SK-N-SH (cell line): ENCODE measurements around the gene EIF5A. TPM values are rescaled to one million over a fixed set of nuclear protein-coding genes. Genes with fewer than 3 reads are reported as not detected.
A peak's percentile ranks its signal among the peaks of the same experiment; 100 is the strongest.

Experiments
- CTCF ChIA-PET: fragments of 300-600, 350-600 bp; formaldehyde crosslinking; extraction: SDS; loops from one replicate; lab custom pipeline; 2021; lab: Yijun Ruan, JAX
- POLR2A ChIA-PET: fragments of 350-600 bp; sonication (Branson Sonifier 250); formaldehyde crosslinking; extraction: SDS; loops from one replicate; lab custom pipeline; 2020; ENCODE audit warnings: antibody characterized with exemption, inconsistent platforms; lab: Yijun Ruan, JAX
- DNase-seq: peaks from one replicate; pipeline ENCODE4 v3.0.0; 2012
- H2AFZ ChIP-seq: fragments of 200-600 bp; sonication (generic); 2 replicates; pipeline ENCODE4 v1.8.1; 2016; ENCODE audit warnings: antibody characterized with exemption, mild to moderate bottlenecking, low read depth
- H3F3A ChIP-seq: fragments of 200-600 bp; sonication (generic); replicated peaks from 2 replicates; pipeline ENCODE3; 2016; ENCODE audit warnings: antibody characterized with exemption, mild to moderate bottlenecking; ENCODE audit not compliant: insufficient read depth
- H3K27ac ChIP-seq, 2 experiments: fragments of 200-500 bp in 1 of 2; fragments of 200-600 bp in 1 of 2; sonication (Bioruptor generic) in 1 of 2; sonication (generic), shearing (Covaris generic) in 1 of 2; 2 replicates each; pipeline versions ENCODE4 v1.5.1 to v1.6.1; 2014 to 2016; ENCODE audit warnings: low read depth in 2 of 2, inconsistent platforms in 1 of 2, low read length in 1 of 2, mild to moderate bottlenecking in 1 of 2, mixed read lengths in 1 of 2
- H3K27me3 ChIP-seq: fragments of 200-600 bp; sonication (generic), shearing (Covaris generic); 2 replicates; pipeline ENCODE4 v1.6.1; 2016; ENCODE audit warnings: mixed run types; ENCODE audit not compliant: insufficient read depth
- H3K36me3 ChIP-seq, 2 experiments: fragments of 200-500 bp in 1 of 2; fragments of 200-600 bp in 1 of 2; sonication (Bioruptor generic) in 1 of 2; sonication (generic) in 1 of 2; replicated peaks in 1 of 2; 2 replicates each; pipeline versions ENCODE3 to v1.5.1; 2014 to 2016; ENCODE audit warnings: low read length in 1 of 2, mild to moderate bottlenecking in 1 of 2; ENCODE audit not compliant: insufficient read depth in 2 of 2, control insufficient read depth in 1 of 2
- H3K4me1 ChIP-seq, 2 experiments: fragments of 200-500 bp in 1 of 2; fragments of 200-600 bp in 1 of 2; sonication (Bioruptor generic) in 1 of 2; sonication (generic), shearing (Covaris generic) in 1 of 2; 2 replicates each; pipeline versions ENCODE4 v1.5.1 to v1.6.1; 2014 to 2016; ENCODE audit warnings: low read depth in 1 of 2, low read length in 1 of 2, mixed run types in 1 of 2; ENCODE audit not compliant: insufficient read depth in 2 of 2, control insufficient read depth in 1 of 2
- H3K4me2 ChIP-seq: fragments of 200-600 bp; sonication (generic), shearing (Covaris generic); 2 replicates; pipeline ENCODE4 v1.6.1; 2017; ENCODE audit warnings: mixed run types
- H3K4me3 ChIP-seq, 2 experiments: fragments of 200-500 bp in 1 of 2; fragments of 200-600 bp in 1 of 2; sonication (Bioruptor generic) in 1 of 2; sonication (generic), shearing (Covaris generic) in 1 of 2; 2 replicates each; pipeline versions ENCODE4 v1.5.1 to v1.8.1; 2014 to 2016; ENCODE audit warnings: low read depth in 2 of 2, inconsistent platforms in 1 of 2, low read length in 1 of 2, mild to moderate bottlenecking in 1 of 2, mixed read lengths in 1 of 2, moderate library complexity in 1 of 2
- H3K79me2 ChIP-seq: fragments of 200-600 bp; sonication (generic); 2 replicates; pipeline ENCODE4 v1.8.1; 2017; ENCODE audit warnings: mild to moderate bottlenecking; ENCODE audit not compliant: insufficient read depth
- H3K9ac ChIP-seq: fragments of 200-600 bp; sonication (generic); 2 replicates; pipeline ENCODE4 v1.6.1; 2017; ENCODE audit warnings: mixed run types
- H3K9me2 ChIP-seq: fragments of 200-600 bp; sonication (generic); 2 replicates; pipeline ENCODE4 v1.6.1; 2017; ENCODE audit warnings: mixed run types
- H3K9me3 ChIP-seq: fragments of 200-600 bp; sonication (generic); 2 replicates; pipeline ENCODE4 v1.6.1; 2017; ENCODE audit warnings: mixed run types, mild to moderate bottlenecking, moderate library complexity
- H4K20me1 ChIP-seq: fragments of 200-600 bp; sonication (generic); 2 replicates; pipeline ENCODE4 v1.6.1; 2017; ENCODE audit warnings: mild to moderate bottlenecking, mixed run types; ENCODE audit not compliant: insufficient read depth
- ELF1 ChIP-seq: IDR thresholded peaks from 2 replicates; pipeline ENCODE4 v1.4.0; 2012
- EZH2phosphoT487 ChIP-seq: fragments of 200-600 bp; sonication (generic); IDR thresholded peaks from 2 replicates; pipeline ENCODE4 v1.6.1; 2017; ENCODE audit warnings: low read depth, mixed run types, mild to moderate bottlenecking, antibody characterized with exemption, moderate library complexity, borderline replicate concordance
- GABPA ChIP-seq: IDR thresholded peaks from 2 replicates; pipeline ENCODE4 v1.4.0; 2012; ENCODE audit warnings: low read depth, mild to moderate bottlenecking
- GATA2 ChIP-seq: sonication (generic); formaldehyde crosslinking; IDR thresholded peaks from 2 replicates; pipeline ENCODE4 v1.5.0; 2020; ENCODE audit warnings: mild to moderate bottlenecking, missing genetic modification reagents
- JUND ChIP-seq: IDR thresholded peaks from 2 replicates; pipeline ENCODE4 v1.4.0; 2012
- MXI1 ChIP-seq: IDR thresholded peaks from 2 replicates; pipeline ENCODE4 v1.6.1; 2012; ENCODE audit warnings: mild to moderate bottlenecking, low read depth, low read length, improper control_type of control experiment
- NRF1 ChIP-seq: IDR thresholded peaks from 2 replicates; pipeline ENCODE4 v1.6.1; 2012; ENCODE audit warnings: low read depth, mild to moderate bottlenecking, low read length
- POLR2AphosphoS5 ChIP-seq: IDR thresholded peaks from 2 replicates; pipeline ENCODE4 v1.6.1; 2012; ENCODE audit warnings: low read depth, low read length
- RAD21 ChIP-seq: IDR thresholded peaks from 2 replicates; pipeline ENCODE4 v1.6.1; 2012; ENCODE audit warnings: mild to moderate bottlenecking, low read length
- SMC3 ChIP-seq: IDR thresholded peaks from 2 replicates; pipeline ENCODE4 v1.6.1; 2012; ENCODE audit warnings: low read depth, low read length, improper control_type of control experiment
- WGBS: methylation state at CpG from one replicate; pipeline ENCODE4 v1.1.6; 2017; ENCODE audit warnings: low lambda C conversion rate; 5-methylcytosine and 5-hydroxymethylcytosine counted together
- polyA plus RNA-seq, 3 experiments: library from polyadenylated mRNA; depleted of rRNA; stranded (reverse); fragments of >200 nt; gene quantifications; 2 replicates each; pipeline ENCODE4 v1.2.3, GENCODE V29; 2012
- TF ChIP-seq, protein P1 (sequence below): IDR thresholded peaks from 2 replicates; pipeline ENCODE4; 2012
- TF ChIP-seq, protein P2 (sequence below): IDR thresholded peaks from 2 replicates; pipeline ENCODE4 v1.4.0; 2012; ENCODE audit warnings: low read depth
- TF ChIP-seq, protein P3 (sequence below): fragments of 200-600 bp; sonication (generic); IDR thresholded peaks from 2 replicates; pipeline ENCODE4 v1.6.1; 2017; ENCODE audit warnings: antibody characterized with exemption, mild to moderate bottlenecking, moderate library complexity

The EIF5A gene
- polyA plus RNA-seq, 1 of the 3 experiments (the other 2 are of a cell fraction): 971 TPM

DNA sequence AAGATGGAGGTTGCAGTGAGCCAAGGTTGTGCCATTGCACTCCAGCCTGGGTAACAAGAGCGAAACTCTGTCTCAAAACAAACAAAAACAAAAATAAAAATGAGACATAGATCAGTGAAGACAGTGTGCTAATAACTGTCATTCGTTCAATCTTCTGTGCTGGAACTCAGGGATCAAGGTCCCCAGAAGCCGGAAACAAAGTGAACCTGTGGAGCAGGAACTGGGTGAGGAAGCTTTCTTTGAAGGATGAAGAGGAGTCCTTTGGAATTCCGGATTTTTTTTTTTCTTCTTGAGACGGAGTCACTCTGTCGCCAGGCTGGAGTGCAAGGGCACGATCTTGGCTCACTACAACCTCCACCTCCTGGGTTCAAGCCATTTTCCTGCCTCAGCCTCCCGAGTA is 28.0 kb upstream of the EIF5A start:
- no peaks in the 10 kb centered on the region for H4K20me1 ChIP-seq
- H2AFZ ChIP-seq: no peak overlapping the region
- H3K9me2 ChIP-seq: no peaks in the 10 kb centered on the region
- H3K9ac ChIP-seq: no peak overlapping the region
- peaks cover 6 to 18% of the 10 kb centered on the region in 2 experiments; a peak in 2 of 4 replicates for H3K4me1 ChIP-seq
- no peaks in the 10 kb centered on the region for H3K27me3 ChIP-seq
- H3K79me2 ChIP-seq: no peaks in the 10 kb centered on the region
- POLR2A ChIA-PET: no interaction called here
- H3K4me3 ChIP-seq: no peak overlapping the region
- peaks cover 15% of the 10 kb centered on the region for H3F3A ChIP-seq
- no peak for DNase-seq
- H3K36me3 ChIP-seq: no peaks in the 10 kb centered on the region
- H3K9me3 ChIP-seq: no peaks in the 10 kb centered on the region
- no peak overlapping the region for H3K4me2 ChIP-seq
- H3K27ac ChIP-seq: no peak overlapping the region
- CTCF ChIA-PET: interaction anchor here (1.1 to 8.8 kb wide), 4 partner anchors 19 to 65 kb away, joined by 3 to 169 read pairs (median 4); no protein-coding TSS in a partner anchor
- 73% methylated on average over 8 of the region's 8 CpGs for WGBS
- TF ChIP-seq, protein P1, sequence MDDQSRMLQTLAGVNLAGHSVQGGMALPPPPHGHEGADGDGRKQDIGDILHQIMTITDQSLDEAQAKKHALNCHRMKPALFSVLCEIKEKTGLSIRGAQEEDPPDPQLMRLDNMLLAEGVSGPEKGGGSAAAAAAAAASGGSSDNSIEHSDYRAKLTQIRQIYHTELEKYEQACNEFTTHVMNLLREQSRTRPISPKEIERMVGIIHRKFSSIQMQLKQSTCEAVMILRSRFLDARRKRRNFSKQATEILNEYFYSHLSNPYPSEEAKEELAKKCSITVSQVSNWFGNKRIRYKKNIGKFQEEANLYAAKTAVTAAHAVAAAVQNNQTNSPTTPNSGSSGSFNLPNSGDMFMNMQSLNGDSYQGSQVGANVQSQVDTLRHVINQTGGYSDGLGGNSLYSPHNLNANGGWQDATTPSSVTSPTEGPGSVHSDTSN: no peak
- no peak for TF ChIP-seq EZH2phosphoT487
- no peak for TF ChIP-seq GABPA

DNA sequence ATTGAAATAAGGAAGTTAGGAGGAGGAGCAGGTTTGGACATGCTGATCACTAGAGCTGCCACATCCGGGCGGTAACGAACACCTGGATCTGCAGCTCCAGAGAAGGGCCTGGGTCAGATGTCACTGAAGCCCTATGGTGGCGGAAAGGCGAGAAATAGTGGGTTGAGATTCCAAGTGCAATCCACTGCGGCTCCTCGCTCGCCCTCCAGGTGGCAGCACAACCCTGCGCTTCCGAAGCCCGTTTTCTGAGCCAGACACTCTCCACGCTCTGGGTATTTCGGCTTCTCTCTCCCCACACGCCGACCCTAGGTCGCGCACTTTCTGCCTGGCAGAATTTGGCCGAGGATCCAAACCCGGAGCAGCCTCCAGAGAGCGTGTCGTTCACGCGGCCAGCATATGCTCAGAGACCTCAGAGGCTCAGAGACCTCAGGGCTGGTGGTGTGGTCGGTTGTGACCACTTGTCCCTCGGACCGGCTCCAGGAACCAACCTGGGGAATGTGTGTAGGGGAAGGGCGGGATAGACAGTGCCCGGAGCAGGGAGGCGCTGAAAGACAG is 26.8 kb upstream of the EIF5A start:
- peaks cover 6 to 18% of the 10 kb centered on the region in 2 experiments; a peak in 2 of 4 replicates for H3K4me1 ChIP-seq
- peak; percentile 84 for DNase-seq
- peak overlapping the region; percentile 95 for H3K4me2 ChIP-seq
- peak overlapping the region; percentile 44; the same call in 1 of the 2 replicates for H3K9ac ChIP-seq
- no peaks in the 10 kb centered on the region for H3K9me3 ChIP-seq
- H3K27ac ChIP-seq: peak overlapping the region in 1 of 2 experiments; percentile 52; a peak in 1 of 4 replicates
- no peaks in the 10 kb centered on the region for H3K36me3 ChIP-seq
- H4K20me1 ChIP-seq: no peaks in the 10 kb centered on the region
- CTCF ChIA-PET: interaction anchor here (0.6 to 8.8 kb wide), 18 partner anchors 9 to 103 kb away, joined by 3 to 169 read pairs (median 4); partner anchors contain the start of gene PHF23
- no peaks in the 10 kb centered on the region for H3K79me2 ChIP-seq
- H3F3A ChIP-seq: peaks cover 15% of the 10 kb centered on the region
- POLR2A ChIA-PET: interaction anchor here (1.2 kb wide), 1 partner anchor 16 kb away, joined by 5 read pairs; no protein-coding TSS in a partner anchor
- TF ChIP-seq, protein P2, sequence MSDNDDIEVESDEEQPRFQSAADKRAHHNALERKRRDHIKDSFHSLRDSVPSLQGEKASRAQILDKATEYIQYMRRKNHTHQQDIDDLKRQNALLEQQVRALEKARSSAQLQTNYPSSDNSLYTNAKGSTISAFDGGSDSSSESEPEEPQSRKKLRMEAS: peak; percentile 68; the same call in 1 of the 2 replicates
- peak; percentile 93 for TF ChIP-seq RAD21
- no peak for TF ChIP-seq GATA2 (CRISPR knock-in tag)
- peak; percentile 84 for TF ChIP-seq MXI1
- peak; percentile 91 for TF ChIP-seq SMC3
- no peak for TF ChIP-seq JUND
- TF ChIP-seq POLR2AphosphoS5: no peak
- TF ChIP-seq NRF1: 0 out of 2 replicates have a peak, but pooled peaks have one; percentile 27
- TF ChIP-seq ELF1: no peak
- TF ChIP-seq, protein P3, sequence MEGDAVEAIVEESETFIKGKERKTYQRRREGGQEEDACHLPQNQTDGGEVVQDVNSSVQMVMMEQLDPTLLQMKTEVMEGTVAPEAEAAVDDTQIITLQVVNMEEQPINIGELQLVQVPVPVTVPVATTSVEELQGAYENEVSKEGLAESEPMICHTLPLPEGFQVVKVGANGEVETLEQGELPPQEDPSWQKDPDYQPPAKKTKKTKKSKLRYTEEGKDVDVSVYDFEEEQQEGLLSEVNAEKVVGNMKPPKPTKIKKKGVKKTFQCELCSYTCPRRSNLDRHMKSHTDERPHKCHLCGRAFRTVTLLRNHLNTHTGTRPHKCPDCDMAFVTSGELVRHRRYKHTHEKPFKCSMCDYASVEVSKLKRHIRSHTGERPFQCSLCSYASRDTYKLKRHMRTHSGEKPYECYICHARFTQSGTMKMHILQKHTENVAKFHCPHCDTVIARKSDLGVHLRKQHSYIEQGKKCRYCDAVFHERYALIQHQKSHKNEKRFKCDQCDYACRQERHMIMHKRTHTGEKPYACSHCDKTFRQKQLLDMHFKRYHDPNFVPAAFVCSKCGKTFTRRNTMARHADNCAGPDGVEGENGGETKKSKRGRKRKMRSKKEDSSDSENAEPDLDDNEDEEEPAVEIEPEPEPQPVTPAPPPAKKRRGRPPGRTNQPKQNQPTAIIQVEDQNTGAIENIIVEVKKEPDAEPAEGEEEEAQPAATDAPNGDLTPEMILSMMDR: peak; percentile 72
- no peaks in the 10 kb centered on the region for H3K9me2 ChIP-seq
- WGBS: 12% methylated on average over 26 of the region's 29 CpGs
- H2AFZ ChIP-seq: peak overlapping the region; percentile 89; the same call in 1 of the 2 replicates
- H3K4me3 ChIP-seq: peak overlapping the region; percentile 50 to 64
- H3K27me3 ChIP-seq: no peaks in the 10 kb centered on the region
